ENCODE measurements around the gene SLC2A11. TPM values are rescaled to one million over a fixed set of nuclear protein-coding genes. Genes with fewer than 3 reads are reported as not detected.

The SLC2A11 gene
- total RNA-seq, 1 donor from 2014 or later = 9.2 TPM

- TF ChIP-seq, protein P1, sequence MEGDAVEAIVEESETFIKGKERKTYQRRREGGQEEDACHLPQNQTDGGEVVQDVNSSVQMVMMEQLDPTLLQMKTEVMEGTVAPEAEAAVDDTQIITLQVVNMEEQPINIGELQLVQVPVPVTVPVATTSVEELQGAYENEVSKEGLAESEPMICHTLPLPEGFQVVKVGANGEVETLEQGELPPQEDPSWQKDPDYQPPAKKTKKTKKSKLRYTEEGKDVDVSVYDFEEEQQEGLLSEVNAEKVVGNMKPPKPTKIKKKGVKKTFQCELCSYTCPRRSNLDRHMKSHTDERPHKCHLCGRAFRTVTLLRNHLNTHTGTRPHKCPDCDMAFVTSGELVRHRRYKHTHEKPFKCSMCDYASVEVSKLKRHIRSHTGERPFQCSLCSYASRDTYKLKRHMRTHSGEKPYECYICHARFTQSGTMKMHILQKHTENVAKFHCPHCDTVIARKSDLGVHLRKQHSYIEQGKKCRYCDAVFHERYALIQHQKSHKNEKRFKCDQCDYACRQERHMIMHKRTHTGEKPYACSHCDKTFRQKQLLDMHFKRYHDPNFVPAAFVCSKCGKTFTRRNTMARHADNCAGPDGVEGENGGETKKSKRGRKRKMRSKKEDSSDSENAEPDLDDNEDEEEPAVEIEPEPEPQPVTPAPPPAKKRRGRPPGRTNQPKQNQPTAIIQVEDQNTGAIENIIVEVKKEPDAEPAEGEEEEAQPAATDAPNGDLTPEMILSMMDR (IDR thresholded peaks at IDR 0.05; ENCODE audit: unreplicated experiment) = no peak
- Mint-ChIP-seq H3K9me3 (ENCODE audit: unreplicated experiment) (no peaks in the 10 kb centered on the region), H3K36me3 (ENCODE audit: low read depth, unreplicated experiment) (no peaks in the 10 kb centered on the region), H3K4me3 (ENCODE audit: unreplicated experiment) (no peak overlapping the region), H3K4me1 (ENCODE audit: unreplicated experiment) (peaks cover 5% of the 10 kb centered on the region), H3K27me3 (ENCODE audit: unreplicated experiment) (peaks cover 6% of the 10 kb centered on the region), H3K27ac (ENCODE audit: unreplicated experiment) (no peak overlapping the region)
- no peak for DNase-seq (ENCODE audit: low spot score)
Measured at GRCh38 chr22:23847310-23847920, 10.3 kb upstream of the SLC2A11 start.

DNA sequence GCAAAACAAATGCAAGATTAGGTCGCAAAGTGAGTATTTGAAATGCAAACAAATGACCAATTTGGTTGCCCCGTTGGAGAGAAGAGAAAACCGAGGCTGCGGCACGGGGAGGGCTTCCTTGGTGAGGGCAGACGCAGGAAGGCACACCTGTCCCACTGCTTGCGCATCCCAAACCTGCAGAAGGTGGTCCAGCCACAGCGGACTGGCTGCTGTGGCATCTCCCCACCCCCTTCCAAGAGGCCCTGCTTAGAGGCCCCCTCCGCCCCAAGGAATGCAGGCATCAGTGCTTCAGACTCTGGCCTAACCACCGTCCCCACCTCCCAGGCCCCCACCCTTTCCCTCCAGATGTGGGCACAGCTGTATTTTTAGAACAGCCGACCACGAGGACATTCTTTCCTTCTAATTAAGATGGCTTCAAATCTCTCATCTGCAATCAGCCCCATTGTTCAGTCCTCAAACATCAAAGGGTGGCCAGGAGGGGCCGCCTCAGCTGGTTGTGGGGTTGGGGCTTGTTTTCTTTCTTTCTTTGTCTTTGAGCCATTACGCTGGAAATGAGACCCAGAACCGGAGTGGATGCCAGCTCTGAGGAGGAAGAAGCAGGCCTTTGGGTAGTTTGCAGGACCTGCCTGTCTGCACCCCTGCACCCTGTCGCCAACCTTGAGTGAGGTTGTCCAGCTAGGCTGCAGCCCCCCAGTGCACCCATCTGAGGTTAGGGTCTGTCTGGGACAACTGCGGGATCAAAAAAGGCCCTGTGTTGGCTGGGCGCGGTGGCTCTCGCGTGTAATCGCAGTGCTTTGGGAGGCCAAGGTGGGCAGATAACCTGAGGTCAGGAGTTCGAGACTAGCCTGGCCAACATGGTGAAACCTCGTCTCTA lies 9.4 kb upstream of the SLC2A11 start:
- Mint-ChIP-seq H3K36me3 (ENCODE audit: low read depth, unreplicated experiment) (no peaks in the 10 kb centered on the region), H3K27me3 (ENCODE audit: unreplicated experiment) (peaks cover 6% of the 10 kb centered on the region), H3K4me3 (ENCODE audit: unreplicated experiment) (no peak overlapping the region), H3K9me3 (ENCODE audit: unreplicated experiment) (no peaks in the 10 kb centered on the region), H3K4me1 (ENCODE audit: unreplicated experiment) (peaks cover 5% of the 10 kb centered on the region), H3K27ac (ENCODE audit: unreplicated experiment) (no peak overlapping the region)
- no peak for DNase-seq (ENCODE audit: low spot score)
- TF ChIP-seq, protein P1 (IDR thresholded peaks at IDR 0.05; ENCODE audit: unreplicated experiment) = no peak

DNA sequence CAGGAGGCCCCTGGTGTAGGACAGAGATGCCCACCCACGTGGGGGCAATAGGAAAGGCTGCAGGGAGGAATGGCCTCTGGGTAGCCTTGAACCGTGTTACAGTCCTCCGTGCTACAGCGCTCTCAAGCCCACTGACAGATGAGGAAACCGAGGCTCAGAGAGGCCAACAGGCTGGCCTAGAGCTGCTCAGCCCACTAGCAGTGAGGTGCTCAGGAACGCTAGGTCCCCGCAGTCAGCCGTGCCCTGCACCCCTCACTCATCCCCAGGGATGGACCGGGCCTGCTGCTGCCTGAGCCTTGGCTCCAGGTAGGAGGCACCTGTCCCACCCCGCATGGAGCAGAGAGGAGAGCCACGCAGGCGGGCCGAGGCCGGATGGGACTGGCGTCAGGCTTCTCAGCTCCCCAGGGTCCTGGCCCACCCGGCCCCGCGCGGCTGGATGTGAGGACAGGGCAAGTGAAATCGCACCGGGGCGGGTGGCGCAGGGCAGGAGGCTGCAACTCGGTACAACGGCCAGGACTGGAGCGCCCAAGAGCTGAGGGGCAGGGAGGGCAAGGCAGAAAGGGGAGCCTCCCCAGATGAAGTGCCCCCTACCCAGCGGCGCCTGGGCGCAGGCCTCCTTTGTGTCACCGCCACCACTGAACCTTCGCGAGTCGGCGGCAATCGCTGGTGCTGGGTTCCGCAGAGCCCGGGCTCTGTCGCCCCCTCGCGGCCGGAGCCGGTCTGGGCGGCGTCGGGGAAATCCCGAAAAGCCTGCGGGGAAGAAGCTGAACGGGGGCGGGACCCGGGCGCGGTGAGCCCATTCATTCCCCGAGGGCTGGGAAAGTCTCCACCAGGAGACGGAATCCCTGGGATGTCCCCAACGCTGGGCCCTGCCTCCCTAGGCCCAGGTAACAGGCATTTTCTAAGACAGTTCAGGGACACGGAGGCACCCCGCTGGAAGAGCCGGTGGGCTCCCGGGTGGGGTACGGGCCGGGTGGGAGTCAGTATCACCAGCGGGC lies 8.4 kb upstream of the SLC2A11 start:
- peaks cover 5% of the 10 kb centered on the region for H3K4me1 Mint-ChIP-seq (ENCODE audit: unreplicated experiment)
- H3K27ac Mint-ChIP-seq (ENCODE audit: unreplicated experiment) = no peak overlapping the region
- no peaks in the 10 kb centered on the region for H3K36me3 Mint-ChIP-seq (ENCODE audit: low read depth, unreplicated experiment)
- peak; percentile 98 for DNase-seq (ENCODE audit: low spot score)
- H3K4me3 Mint-ChIP-seq (ENCODE audit: unreplicated experiment) = no peak overlapping the region
- H3K9me3 Mint-ChIP-seq (ENCODE audit: unreplicated experiment) = no peaks in the 10 kb centered on the region
- TF ChIP-seq, protein P1 (IDR thresholded peaks at IDR 0.05; ENCODE audit: unreplicated experiment) = peak; percentile 98
- H3K27me3 Mint-ChIP-seq (ENCODE audit: unreplicated experiment) = peaks cover 6% of the 10 kb centered on the region

GRCh38 chr22:23850136-23850611 lies 7.5 kb upstream of the SLC2A11 start:
- Mint-ChIP-seq H3K4me3 (ENCODE audit: unreplicated experiment) (no peak overlapping the region), H3K4me1 (ENCODE audit: unreplicated experiment) (peaks cover 5% of the 10 kb centered on the region), H3K36me3 (ENCODE audit: low read depth, unreplicated experiment) (no peaks in the 10 kb centered on the region), H3K27me3 (ENCODE audit: unreplicated experiment) (peaks cover 6% of the 10 kb centered on the region), H3K9me3 (ENCODE audit: unreplicated experiment) (no peaks in the 10 kb centered on the region), H3K27ac (ENCODE audit: unreplicated experiment) (no peak overlapping the region)
- TF ChIP-seq, protein P1 (IDR thresholded peaks at IDR 0.05; ENCODE audit: unreplicated experiment) = no peak
- DNase-seq (ENCODE audit: low spot score) = no peak
